Activated naive CD8-positive, alpha-beta T cell treated with anti-CD3 and anti-CD28 coated beads for 36 hours (primary cell): ENCODE measurements around the gene TMEM170A. TPM values are rescaled to one million over a fixed set of nuclear protein-coding genes. Genes with fewer than 3 reads are reported as not detected.

ENCODE experiments used
- DNase-seq: peaks from one replicate; pipeline ENCODE4 v3.0.0; 2021
- H3K27ac Mint-ChIP-seq: one replicate; pipeline ENCODE4 v1.8.0; 2022; ENCODE audit warnings: mild to moderate bottlenecking, moderate library complexity, mixed read lengths
- H3K27me3 Mint-ChIP-seq: one replicate; pipeline ENCODE4 v1.8.0; 2022; ENCODE audit warnings: mild to moderate bottlenecking, mixed read lengths
- H3K36me3 Mint-ChIP-seq: one replicate; pipeline ENCODE4 v1.8.0; 2021; ENCODE audit warnings: mild to moderate bottlenecking, mixed read lengths
- H3K4me1 Mint-ChIP-seq: one replicate; pipeline ENCODE4 v1.8.0; 2021; ENCODE audit warnings: mixed read lengths
- H3K4me3 Mint-ChIP-seq: one replicate; pipeline ENCODE4 v1.8.0; 2022; ENCODE audit warnings: mild to moderate bottlenecking, moderate library complexity, mixed read lengths
- H3K9me3 Mint-ChIP-seq: one replicate; pipeline ENCODE4 v1.8.0; 2022; ENCODE audit warnings: mixed read lengths
- total RNA-seq, 2 experiments: library from RNA; stranded (reverse); gene quantifications; one replicate each; pipeline ENCODE4 v1.2.3, GENCODE V29; 2021

The TMEM170A gene
- total RNA-seq, 2 experiments from 2014 or later = 32.2 to 37.6 TPM

- Mint-ChIP-seq H3K36me3 (no peaks in the 10 kb centered on the region), H3K4me3 (no peak overlapping the region), H3K9me3 (no peaks in the 10 kb centered on the region), H3K27me3 (peaks cover 15% of the 10 kb centered on the region), H3K4me1 (no peaks in the 10 kb centered on the region), H3K27ac (no peak overlapping the region)
- no peak for DNase-seq
These were observed 22.3 kb upstream of the TMEM170A start for GRCh38 chr16:75486676-75487313.

- no peaks in the 10 kb centered on the region for H3K9me3 Mint-ChIP-seq
- no peak overlapping the region for H3K4me3 Mint-ChIP-seq
- no peaks in the 10 kb centered on the region for H3K36me3 Mint-ChIP-seq
- H3K27ac Mint-ChIP-seq = no peak overlapping the region
- no peak for DNase-seq
- no peaks in the 10 kb centered on the region for H3K4me1 Mint-ChIP-seq
- peaks cover 15% of the 10 kb centered on the region for H3K27me3 Mint-ChIP-seq
These were observed 21.7 kb upstream of the TMEM170A start for GRCh38 chr16:75486014-75486675.

DNA sequence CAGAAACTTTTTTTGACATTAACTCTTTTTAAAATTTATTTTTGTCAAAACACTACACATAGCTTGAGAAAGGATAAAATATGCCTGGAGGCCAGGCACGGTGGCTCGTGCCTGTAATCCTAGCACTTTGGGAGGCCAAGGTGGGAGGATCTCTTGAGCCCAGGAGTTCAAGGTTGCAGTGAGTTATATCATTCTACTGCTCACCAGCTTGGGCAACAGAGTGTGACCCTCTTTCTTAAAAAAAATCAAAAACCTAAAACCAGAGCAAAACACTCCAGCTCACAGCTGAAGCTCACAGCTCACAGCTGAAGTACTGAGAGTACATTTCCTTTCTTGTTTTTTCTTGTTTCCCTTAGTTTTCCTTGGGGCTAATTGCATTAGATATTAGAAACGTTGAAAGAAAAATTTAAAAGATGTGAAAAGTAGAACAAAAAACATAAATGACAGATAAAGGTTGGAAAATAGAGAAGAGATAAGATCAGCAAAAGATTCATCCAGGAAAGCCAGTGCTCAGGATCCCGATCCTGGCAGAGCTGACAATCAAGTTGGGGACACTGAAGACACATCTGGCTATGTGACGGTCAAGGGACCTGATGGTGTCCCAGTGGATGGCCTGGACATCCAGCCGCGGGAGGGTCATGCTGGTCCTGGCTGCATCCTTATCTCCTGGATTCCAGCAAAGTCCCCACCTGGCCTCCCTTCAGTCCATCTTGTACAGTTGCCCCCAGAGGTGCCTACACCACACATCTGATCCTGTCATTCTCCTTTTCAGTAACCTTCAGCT lies 20.9 kb upstream of the TMEM170A start:
- no peaks in the 10 kb centered on the region for H3K4me1 Mint-ChIP-seq

GRCh38 chr16:75483222-75483621 lies 18.7 kb upstream of the TMEM170A start:
- H3K27me3 Mint-ChIP-seq = peaks cover 16% of the 10 kb centered on the region
- no peaks in the 10 kb centered on the region for H3K36me3 Mint-ChIP-seq
- no peak overlapping the region for H3K27ac Mint-ChIP-seq
- DNase-seq = no peak
- no peaks in the 10 kb centered on the region for H3K4me1 Mint-ChIP-seq
- no peak overlapping the region for H3K4me3 Mint-ChIP-seq
- H3K9me3 Mint-ChIP-seq = no peaks in the 10 kb centered on the region

More for the DNA sequence above, 20.9 kb upstream of the TMEM170A start:
- Mint-ChIP-seq H3K36me3 (no peaks in the 10 kb centered on the region), H3K4me3 (no peak overlapping the region), H3K27me3 (peaks cover 15% of the 10 kb centered on the region), H3K27ac (no peak overlapping the region), H3K9me3 (no peaks in the 10 kb centered on the region)
- DNase-seq = no peak

GRCh38 chr16:75482434-75483205 lies 18.1 kb upstream of the TMEM170A start:
- no peak overlapping the region for H3K4me3 Mint-ChIP-seq
- no peaks in the 10 kb centered on the region for H3K9me3 Mint-ChIP-seq
- no peak for DNase-seq

DNA sequence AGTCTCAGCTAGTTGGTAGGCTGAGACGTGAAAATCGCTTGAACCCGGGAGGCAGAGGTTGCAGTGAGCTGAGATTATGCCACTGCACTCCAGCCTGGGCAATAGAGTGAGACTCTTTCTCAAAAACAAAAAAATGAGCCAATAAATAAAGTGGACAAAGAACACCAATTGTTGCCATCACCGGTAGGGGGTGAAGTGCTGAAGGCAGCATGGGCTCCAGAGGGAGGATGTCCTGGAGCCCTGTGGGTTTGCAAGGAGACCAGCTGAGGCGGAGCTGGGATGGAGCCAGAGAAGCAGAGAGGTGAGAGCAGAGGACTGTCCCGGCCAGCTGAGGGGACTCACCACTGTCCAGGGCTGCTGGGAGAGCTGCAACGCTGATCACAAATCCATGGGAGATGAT lies 17.0 kb upstream of the TMEM170A start:
- no peak for DNase-seq
- Mint-ChIP-seq H3K27me3 (peaks cover 13% of the 10 kb centered on the region), H3K36me3 (no peaks in the 10 kb centered on the region), H3K27ac (no peak overlapping the region), H3K4me1 (no peaks in the 10 kb centered on the region), H3K4me3 (no peak overlapping the region), H3K9me3 (no peaks in the 10 kb centered on the region)

More at GRCh38 chr16:75482434-75483205, 18.1 kb upstream of the TMEM170A start:
- H3K36me3 Mint-ChIP-seq = no peaks in the 10 kb centered on the region
- H3K27me3 Mint-ChIP-seq = peaks cover 13% of the 10 kb centered on the region
- no peak overlapping the region for H3K27ac Mint-ChIP-seq
- no peaks in the 10 kb centered on the region for H3K4me1 Mint-ChIP-seq

DNA sequence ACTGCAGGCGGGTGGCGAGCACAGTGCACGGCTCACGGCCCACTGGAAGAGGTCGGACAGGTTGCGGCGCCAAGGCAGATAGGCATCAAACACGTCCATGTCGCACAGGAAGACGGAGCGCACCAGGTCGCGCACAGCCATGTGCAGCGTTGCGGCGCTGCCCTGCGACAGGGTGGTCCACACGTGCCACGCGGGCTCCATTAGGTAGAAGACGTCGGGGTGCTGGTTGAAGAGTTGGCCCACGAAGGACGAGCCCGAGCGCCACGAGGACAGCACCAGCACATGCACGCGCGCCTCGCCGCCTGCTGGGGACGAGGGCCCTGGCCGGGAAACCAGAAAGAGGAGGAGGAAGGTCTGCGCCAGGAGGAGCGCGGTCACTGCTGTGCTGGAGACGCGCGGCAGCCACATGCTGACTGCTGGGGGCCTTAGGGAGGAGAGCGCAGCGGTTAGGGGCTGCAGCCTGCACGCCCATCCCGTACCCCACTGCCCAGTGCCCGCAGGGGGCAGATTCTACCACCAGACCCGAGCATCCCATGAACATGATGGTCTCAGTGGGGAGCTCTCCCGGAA lies 15.0 kb upstream of the TMEM170A start:
- peaks cover 9% of the 10 kb centered on the region for H3K27me3 Mint-ChIP-seq
- H3K9me3 Mint-ChIP-seq = no peaks in the 10 kb centered on the region
- no peaks in the 10 kb centered on the region for H3K36me3 Mint-ChIP-seq
- H3K27ac Mint-ChIP-seq = no peak overlapping the region
- no peak for DNase-seq
- H3K4me1 Mint-ChIP-seq = no peaks in the 10 kb centered on the region
- H3K4me3 Mint-ChIP-seq = no peak overlapping the region

GRCh38 chr16:75478480-75479345 lies 14.2 kb upstream of the TMEM170A start:
- Mint-ChIP-seq H3K27me3 (peaks cover 9% of the 10 kb centered on the region), H3K9me3 (no peaks in the 10 kb centered on the region), H3K4me3 (no peak overlapping the region), H3K36me3 (no peaks in the 10 kb centered on the region), H3K27ac (no peak overlapping the region), H3K4me1 (no peaks in the 10 kb centered on the region)
- no peak for DNase-seq

DNA sequence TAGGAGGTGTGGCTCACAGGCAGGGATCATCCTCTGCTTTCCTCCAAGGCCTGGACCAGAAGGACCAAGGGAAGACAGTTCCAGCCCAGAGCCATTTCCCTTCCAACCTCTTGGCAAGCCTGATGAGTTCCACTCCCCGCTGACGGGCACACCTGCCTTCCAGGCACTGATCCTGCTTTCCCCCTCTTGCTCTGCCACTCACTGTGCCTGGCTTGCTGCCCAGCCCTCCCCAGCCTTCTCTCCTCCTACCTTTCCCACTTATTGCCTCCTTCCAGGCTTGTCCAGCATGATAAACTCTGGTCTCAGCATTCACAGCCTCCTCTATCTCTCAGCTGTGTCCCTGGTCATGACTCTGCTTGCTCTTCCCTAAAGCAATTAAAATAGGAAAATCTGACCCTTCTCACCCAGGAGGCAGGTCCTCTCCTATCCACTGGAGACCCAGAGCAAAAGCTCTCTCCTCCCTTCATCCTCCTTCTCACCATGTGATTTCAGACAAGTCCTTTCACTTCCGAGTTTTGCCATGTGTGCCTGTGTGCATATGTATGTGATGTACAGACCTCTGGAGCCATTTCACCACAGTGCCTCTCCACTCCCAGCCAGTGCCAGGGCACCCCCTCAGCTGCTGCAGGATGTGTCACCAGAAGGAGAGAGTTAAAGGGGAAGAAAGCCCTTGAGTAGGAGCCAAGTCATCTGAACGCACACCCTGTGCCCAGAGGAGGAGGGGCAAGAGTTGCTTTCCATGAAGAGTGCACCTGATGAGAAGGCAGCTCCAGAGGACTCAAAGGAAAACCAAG lies 13.4 kb upstream of the TMEM170A start:
- H3K27me3 Mint-ChIP-seq = peaks cover 9% of the 10 kb centered on the region
- DNase-seq = no peak
- no peaks in the 10 kb centered on the region for H3K9me3 Mint-ChIP-seq
- H3K36me3 Mint-ChIP-seq = no peaks in the 10 kb centered on the region
- H3K4me3 Mint-ChIP-seq = no peak overlapping the region
- H3K27ac Mint-ChIP-seq = no peak overlapping the region
- no peaks in the 10 kb centered on the region for H3K4me1 Mint-ChIP-seq

GRCh38 chr16:75476817-75477216 lies 12.3 kb upstream of the TMEM170A start:
- Mint-ChIP-seq H3K36me3 (no peaks in the 10 kb centered on the region), H3K4me3 (no peak overlapping the region), H3K4me1 (peaks cover 1% of the 10 kb centered on the region), H3K27ac (no peak overlapping the region), H3K27me3 (peaks cover 9% of the 10 kb centered on the region), H3K9me3 (no peaks in the 10 kb centered on the region)
- DNase-seq = no peak

DNA sequence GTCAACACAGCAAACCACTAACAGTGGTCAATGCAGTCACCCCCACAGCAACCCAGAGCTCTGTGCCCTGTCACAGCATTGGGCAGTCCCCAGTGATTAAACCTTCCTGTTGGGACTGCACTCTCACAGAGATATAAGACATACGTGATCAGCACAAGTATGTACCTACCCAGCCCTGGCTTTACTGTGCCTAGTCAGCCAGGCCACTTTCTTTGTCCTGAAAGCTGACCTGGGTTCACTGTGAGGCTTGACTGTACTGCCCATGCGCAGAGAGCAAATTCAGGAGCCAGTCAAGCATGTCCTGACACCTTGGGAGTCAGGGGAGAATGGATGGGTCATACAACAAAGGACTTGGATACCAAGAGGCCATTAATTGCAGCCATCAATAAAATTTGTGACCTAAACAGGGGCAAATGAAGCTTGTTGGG lies 10.9 kb upstream of the TMEM170A start:
- no peak for DNase-seq

GRCh38 chr16:75472908-75473877 lies 8.7 kb upstream of the TMEM170A start:
- no peak for DNase-seq
- no peak overlapping the region for H3K4me3 Mint-ChIP-seq
- peaks cover 4% of the 10 kb centered on the region for H3K4me1 Mint-ChIP-seq
- no peak overlapping the region for H3K27ac Mint-ChIP-seq
- H3K36me3 Mint-ChIP-seq = no peaks in the 10 kb centered on the region
- peaks cover 3% of the 10 kb centered on the region for H3K27me3 Mint-ChIP-seq
- no peaks in the 10 kb centered on the region for H3K9me3 Mint-ChIP-seq

More for the DNA sequence above, 10.9 kb upstream of the TMEM170A start:
- H3K4me1 Mint-ChIP-seq = peaks cover 4% of the 10 kb centered on the region
- H3K27me3 Mint-ChIP-seq = peaks cover 9% of the 10 kb centered on the region
- no peaks in the 10 kb centered on the region for H3K36me3 Mint-ChIP-seq
- no peak overlapping the region for H3K4me3 Mint-ChIP-seq
- H3K27ac Mint-ChIP-seq = no peak overlapping the region
- H3K9me3 Mint-ChIP-seq = no peaks in the 10 kb centered on the region
